CD4-positive, alpha-beta T cell (primary cell): ENCODE data around the gene ACACB. TPM values are rescaled to one million over a fixed set of nuclear protein-coding genes. Genes with fewer than 3 reads are reported as not detected.

Experiments used
- ATAC-seq: fragments of 200-7000 bp; cut with Tn5 transposase; one replicate; pipeline ENCODE4 v1.10.0; 2022; ENCODE audit warnings: mild to moderate bottlenecking; ENCODE audit not compliant: poor library complexity
- CTCF ChIA-PET: fragments of 350-600 bp; sonication (Branson Sonifier 250); formaldehyde crosslinking; loops from one replicate; lab custom pipeline; 2021; ENCODE audit warnings: antibody characterized with exemption, inconsistent platforms; lab: Charles Lee
- POLR2A ChIA-PET: fragments of 350-600 bp; sonication (Branson Sonifier 250); formaldehyde crosslinking; loops from one replicate; lab custom pipeline; 2021; ENCODE audit warnings: antibody characterized with exemption, inconsistent platforms; lab: Charles Lee
- DNase-seq, 14 experiments: peaks; one replicate each; pipeline ENCODE4 v3.0.0-alpha.2; 2013 to 2020; ENCODE audit warnings: mixed read lengths in 2 of 14
- H3K27ac ChIP-seq, 2 donors: one replicate each; pipeline versions ENCODE4 v1.5.1 to v1.7.0; 2013; ENCODE audit warnings: low read length in 2 of 2, low read depth in 1 of 2, mild to moderate bottlenecking in 1 of 2
- H3K27me3 ChIP-seq, 2 experiments: 1 replicate in 1 of 2; 2 replicates in 1 of 2; pipeline versions ENCODE4 v1.6.1 to v1.7.0; 2013; ENCODE audit warnings: low read length in 2 of 2, control low read depth in 1 of 2, mild to moderate bottlenecking in 1 of 2, moderate library complexity in 1 of 2; ENCODE audit not compliant: insufficient read depth in 2 of 2, control insufficient read depth in 1 of 2
- H3K36me3 ChIP-seq: one replicate; pipeline ENCODE4 v1.6.1; 2013; ENCODE audit warnings: low read length, control low read depth; ENCODE audit not compliant: insufficient read depth
- H3K4me1 ChIP-seq: one replicate; pipeline ENCODE4 v1.6.1; 2013; ENCODE audit warnings: low read length, control low read depth; ENCODE audit not compliant: insufficient read depth
- H3K4me3 ChIP-seq: one replicate; pipeline ENCODE4 v1.5.1; 2013; ENCODE audit warnings: mild to moderate bottlenecking, low read length, moderate library complexity
- H3K9me3 ChIP-seq, 2 experiments: 1 replicate in 1 of 2; 2 replicates in 1 of 2; pipeline versions ENCODE4 v1.6.1 to v1.7.0; 2013; ENCODE audit warnings: low read length in 2 of 2, mild to moderate bottlenecking in 2 of 2, control low read depth in 1 of 2, moderate library complexity in 1 of 2; ENCODE audit not compliant: control insufficient read depth in 1 of 2, insufficient read depth in 1 of 2
- H3K27ac Mint-ChIP-seq: one replicate; pipeline ENCODE4 v1.8.0; 2020; ENCODE audit warnings: mixed read lengths
- H3K27me3 Mint-ChIP-seq: one replicate; pipeline ENCODE4 v1.8.0; 2021; ENCODE audit warnings: mixed read lengths
- H3K36me3 Mint-ChIP-seq: one replicate; pipeline ENCODE4 v1.8.0; 2021; ENCODE audit warnings: low read depth, mixed read lengths
- H3K4me1 Mint-ChIP-seq: one replicate; pipeline ENCODE4 v1.8.0; 2021; ENCODE audit warnings: low read depth, mixed read lengths
- H3K4me3 Mint-ChIP-seq: one replicate; pipeline ENCODE4 v1.8.0; 2020; ENCODE audit warnings: mild to moderate bottlenecking, mixed read lengths
- H3K9me3 Mint-ChIP-seq: one replicate; pipeline ENCODE4 v1.8.0; 2020; ENCODE audit warnings: mixed read lengths
- CTCF ChIP-seq: fragments of 200-600 bp; IDR thresholded peaks from one replicate; pipeline ENCODE4 v1.8.0; 2022; ENCODE audit warnings: antibody characterized with exemption, mild to moderate bottlenecking
- intact Hi-C, 2 experiments: fragments of 100-400 bp; cut with DNase I in 1 of 2; cut with micrococcal nuclease in 1 of 2; formaldehyde crosslinking; loops; one replicate each; pipeline versions ENCODE4 v1.15.1 to v1.9.0; 2023 to 2025; cut with DNase I, micrococcal nuclease
- total RNA-seq, 174 experiments: library from RNA in 2 of 174; stranded (reverse) in 2 of 174; gene quantifications; one replicate each; pipeline ENCODE4 v1.2.3 and lab custom pipeline; 2021 to 2026

ACACB gene
- total RNA-seq, 2 experiments from 2014 or later: 30.3 to 32.2 TPM

GRCh38 chr12:109256011-109256410 is 139.6 kb downstream of the ACACB start:
- ATAC-seq (no peak), DNase-seq (no peak)
- no peaks in the 10 kb centered on the region for H3K27me3 ChIP-seq
- no peaks in the 10 kb centered on the region for H3K27me3 Mint-ChIP-seq
- H3K4me3 ChIP-seq: no peak overlapping the region
- ChIA-PET POLR2A (no interaction called here), CTCF (no interaction called here)
- H3K4me1 ChIP-seq: no peaks in the 10 kb centered on the region
- H3K4me3 Mint-ChIP-seq: no peak overlapping the region
- H3K9me3 Mint-ChIP-seq: peaks cover 4% of the 10 kb centered on the region
- intact Hi-C loops: no loop called here
- no peak overlapping the region for H3K27ac Mint-ChIP-seq
- H3K36me3 Mint-ChIP-seq: peaks cover 79% of the 10 kb centered on the region
- H3K4me1 Mint-ChIP-seq: no peaks in the 10 kb centered on the region
- H3K27ac ChIP-seq: no peak overlapping the region
- peaks cover 29% of the 10 kb centered on the region for H3K36me3 ChIP-seq
- peaks cover 11 to 15% of the 10 kb centered on the region in 2 experiments for H3K9me3 ChIP-seq
- TF ChIP-seq CTCF: no peak

GRCh38 chr12:109258201-109258600 is 141.8 kb downstream of the ACACB start:
- intact Hi-C loops: no loop called here
- CTCF ChIA-PET: no interaction called here
- H3K4me1 Mint-ChIP-seq: no peaks in the 10 kb centered on the region

GRCh38 chr12:109258607-109259544 is 142.5 kb downstream of the ACACB start:
- no peak for TF ChIP-seq CTCF
- ATAC-seq (no peak), DNase-seq (no peak)
- Histone ChIP-seq H3K27me3 (no peaks in the 10 kb centered on the region), H3K27ac (no peak overlapping the region), H3K4me3 (no peak overlapping the region), H3K9me3 (peaks cover 3 to 7% of the 10 kb centered on the region in 2 experiments), H3K36me3 (peaks cover 26% of the 10 kb centered on the region), H3K4me1 (no peaks in the 10 kb centered on the region)
- Mint-ChIP-seq H3K27ac (no peak overlapping the region), H3K4me3 (no peak overlapping the region), H3K36me3 (peaks cover 74% of the 10 kb centered on the region), H3K4me1 (no peaks in the 10 kb centered on the region), H3K9me3 (peaks cover 2% of the 10 kb centered on the region), H3K27me3 (no peaks in the 10 kb centered on the region)
- POLR2A ChIA-PET: no interaction called here
- intact Hi-C loops: no loop called here
- CTCF ChIA-PET: no interaction called here

More at GRCh38 chr12:109258201-109258600, 141.8 kb downstream of the ACACB start:
- H3K4me3 ChIP-seq: no peak overlapping the region
- H3K27ac ChIP-seq: no peak overlapping the region
- H3K9me3 Mint-ChIP-seq: peaks cover 2% of the 10 kb centered on the region
- H3K9me3 ChIP-seq: peaks cover 7 to 10% of the 10 kb centered on the region in 2 experiments
- no peak for DNase-seq
- H3K27ac Mint-ChIP-seq: no peak overlapping the region
- H3K36me3 Mint-ChIP-seq: peaks cover 74% of the 10 kb centered on the region
- peaks cover 29% of the 10 kb centered on the region for H3K36me3 ChIP-seq
- H3K27me3 Mint-ChIP-seq: no peaks in the 10 kb centered on the region
- TF ChIP-seq CTCF: no peak
- ATAC-seq: no peak
- POLR2A ChIA-PET: no interaction called here
- no peak overlapping the region for H3K4me3 Mint-ChIP-seq
- no peaks in the 10 kb centered on the region for H3K4me1 ChIP-seq
- H3K27me3 ChIP-seq: no peaks in the 10 kb centered on the region
